Sigmoid colon (tissue), 7 donors: ENCODE measurements around the gene TOMM34. TPM values are rescaled to one million over a fixed set of nuclear protein-coding genes. Genes with fewer than 3 reads are reported as not detected.

ENCODE experiments used
- DNase-seq: peaks from one replicate; pipeline ENCODE4 v3.0.0-alpha.2; 2019
- H3K27ac ChIP-seq, 4 donors: fragments of 200-600 bp; sonication (generic); one replicate each; pipeline ENCODE4 v1.5.1; 2016 to 2019; ENCODE audit warnings: mild to moderate bottlenecking in 1 of 4
- H3K27me3 ChIP-seq, 3 donors: fragments of 200-600 bp; sonication (generic); one replicate each; pipeline ENCODE4 v1.5.1; 2019; ENCODE audit warnings: mild to moderate bottlenecking in 1 of 3
- H3K36me3 ChIP-seq, 4 donors: fragments of 200-600 bp; sonication (generic); one replicate each; pipeline ENCODE4 v1.5.1; 2016 to 2019
- H3K4me1 ChIP-seq, 4 donors: fragments of 200-600 bp; sonication (generic); one replicate each; pipeline ENCODE4 v1.5.1; 2017 to 2019
- H3K4me3 ChIP-seq, 4 donors: fragments of 200-600 bp; sonication (generic); one replicate each; pipeline ENCODE4 v1.5.1; 2017 to 2019; ENCODE audit warnings: mild to moderate bottlenecking in 2 of 4, moderate library complexity in 1 of 4
- H3K9me3 ChIP-seq, 4 donors: fragments of 200-600 bp in 3 of 4; sonication (generic) in 3 of 4; one replicate each; pipeline versions ENCODE4 v1.5.1 to v1.6.1; 2013 to 2019
- EP300 ChIP-seq, 4 donors: sonication (generic); formaldehyde crosslinking; IDR thresholded peaks; one replicate each; pipeline ENCODE4 v1.6.1; 2017; ENCODE audit warnings: antibody characterized with exemption in 4 of 4
- POLR2A ChIP-seq, 2 donors: fragments of 450-650 bp; IDR thresholded peaks; one replicate each; pipeline ENCODE4 v1.6.1; 2016; ENCODE audit warnings: antibody characterized with exemption in 2 of 2, mild to moderate bottlenecking in 2 of 2, moderate library complexity in 2 of 2
- POLR2AphosphoS5 ChIP-seq, 4 donors: sonication (generic); formaldehyde crosslinking; IDR thresholded peaks; one replicate each; pipeline ENCODE4 v1.6.1; 2017; ENCODE audit warnings: antibody characterized with exemption in 4 of 4
- WGBS, 2 donors: extraction: QIAGEN DNeasy Blood & Tissue Kit; methylation state at CpG; one replicate each; pipeline ENCODE4 v1.1.7; 2013; 5-methylcytosine and 5-hydroxymethylcytosine counted together
- intact Hi-C: fragments of 100-400 bp; cut with DNase I; formaldehyde crosslinking; loops from one replicate; pipeline ENCODE4 v1.15.1; 2023
- polyA plus RNA-seq, 3 donors: library from polyadenylated mRNA; stranded (reverse); fragments of 200-250 nt; gene quantifications; one replicate each; pipeline ENCODE4 v1.2.3, GENCODE V29; 2013
- total RNA-seq, 4 donors: library from RNA; depleted of rRNA; stranded (reverse); fragments of >200 nt; gene quantifications; one replicate each; pipeline ENCODE4 v1.1.0, GENCODE V29; 2016
- TF ChIP-seq, protein P1 (sequence below), 4 experiments: fragments of 450-650 bp in 3 of 4; fragments of 200-600 bp in 1 of 4; IDR thresholded peaks; one replicate each; pipeline ENCODE4 v1.5.1; 2016 to 2019; ENCODE audit warnings: antibody characterized with exemption in 4 of 4, mild to moderate bottlenecking in 3 of 4, moderate library complexity in 2 of 4
- donor health status: healthy with polysubstance abuse.
- donor health status: Bipolar disorder and iron deficiency.
- donor health status: healthy.

TOMM34 gene, protein sequence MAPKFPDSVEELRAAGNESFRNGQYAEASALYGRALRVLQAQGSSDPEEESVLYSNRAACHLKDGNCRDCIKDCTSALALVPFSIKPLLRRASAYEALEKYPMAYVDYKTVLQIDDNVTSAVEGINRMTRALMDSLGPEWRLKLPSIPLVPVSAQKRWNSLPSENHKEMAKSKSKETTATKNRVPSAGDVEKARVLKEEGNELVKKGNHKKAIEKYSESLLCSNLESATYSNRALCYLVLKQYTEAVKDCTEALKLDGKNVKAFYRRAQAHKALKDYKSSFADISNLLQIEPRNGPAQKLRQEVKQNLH
- 1 to 10 TPM; 7.2 to 9.2 (median 8.3) TPM for total RNA-seq
- polyA plus RNA-seq, result 10 to 100 TPM; 10.6 to 27.3 (median 15.6) TPM

- Histone ChIP-seq H3K9me3 (no peaks in the 10 kb centered on the region), H3K36me3 (peaks cover 0 to 18% (median 9%) of the 10 kb centered on the region in 4 donors), H3K4me3 (peak within 1 kb of the TSS; percentile 60 to 96 (median 80)), H3K4me1 (peaks cover 0 to 24% (median 18%) of the 10 kb centered on the region in 4 donors), H3K27ac (peak within 1 kb of the TSS; percentile 80 to 90 (median 84)), H3K27me3 (no peaks in the 10 kb centered on the region)
- WGBS, 2 donors, result 0% methylated on average over 60 of the region's 60 CpGs
- intact Hi-C loops, result loop anchor here (5.0 to 10.0 kb wide), 3 partner anchors 73 to 485 kb away; partner anchors contain the start of genes DBNDD2, TTPAL and YWHAB
- DNase-seq, result peak; percentile 97
- peak; percentile 53 to 59 for TF ChIP-seq POLR2A (IDR thresholded peaks at IDR 0.05)
- TF ChIP-seq, protein P1, sequence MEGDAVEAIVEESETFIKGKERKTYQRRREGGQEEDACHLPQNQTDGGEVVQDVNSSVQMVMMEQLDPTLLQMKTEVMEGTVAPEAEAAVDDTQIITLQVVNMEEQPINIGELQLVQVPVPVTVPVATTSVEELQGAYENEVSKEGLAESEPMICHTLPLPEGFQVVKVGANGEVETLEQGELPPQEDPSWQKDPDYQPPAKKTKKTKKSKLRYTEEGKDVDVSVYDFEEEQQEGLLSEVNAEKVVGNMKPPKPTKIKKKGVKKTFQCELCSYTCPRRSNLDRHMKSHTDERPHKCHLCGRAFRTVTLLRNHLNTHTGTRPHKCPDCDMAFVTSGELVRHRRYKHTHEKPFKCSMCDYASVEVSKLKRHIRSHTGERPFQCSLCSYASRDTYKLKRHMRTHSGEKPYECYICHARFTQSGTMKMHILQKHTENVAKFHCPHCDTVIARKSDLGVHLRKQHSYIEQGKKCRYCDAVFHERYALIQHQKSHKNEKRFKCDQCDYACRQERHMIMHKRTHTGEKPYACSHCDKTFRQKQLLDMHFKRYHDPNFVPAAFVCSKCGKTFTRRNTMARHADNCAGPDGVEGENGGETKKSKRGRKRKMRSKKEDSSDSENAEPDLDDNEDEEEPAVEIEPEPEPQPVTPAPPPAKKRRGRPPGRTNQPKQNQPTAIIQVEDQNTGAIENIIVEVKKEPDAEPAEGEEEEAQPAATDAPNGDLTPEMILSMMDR (IDR thresholded peaks at IDR 0.05), result no peak
- TF ChIP-seq POLR2AphosphoS5 (IDR thresholded peaks at IDR 0.05), result peak; percentile 69 to 91 (median 78)
Observed at GRCh38 chr20:44960103-44960852, at the start of gene TOMM34. TOMM34 (minus strand) TSS chr20:44960397; CDS start chr20:44960333, 64 bp downstream.

DNA sequence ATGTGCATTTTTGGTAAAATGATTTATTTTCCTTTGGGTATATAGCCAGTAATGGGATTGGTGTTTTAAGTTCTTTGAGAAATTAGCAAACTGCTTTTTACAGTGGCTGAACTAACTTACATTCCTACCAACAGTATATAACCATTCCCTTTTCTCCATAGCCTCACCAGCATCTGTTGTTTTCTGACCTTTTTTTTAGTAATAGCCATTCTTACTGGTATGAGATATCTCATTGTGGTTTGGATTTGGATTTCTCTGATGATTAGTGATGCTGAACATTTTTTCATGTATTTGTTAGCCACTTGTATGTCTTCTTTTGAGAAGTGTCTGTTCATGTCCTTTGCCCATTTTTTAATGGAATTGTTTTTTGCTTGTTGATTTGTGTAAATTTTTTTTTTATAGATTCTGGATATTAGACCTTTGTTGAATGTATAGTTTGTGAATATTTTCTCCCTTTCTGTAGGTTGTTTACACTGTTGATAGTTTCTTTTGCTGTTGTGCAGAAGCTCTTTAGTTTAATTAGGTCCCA lies 48.4 kb upstream of the TOMM34 start:
- Histone ChIP-seq H3K27me3 (no peaks in the 10 kb centered on the region), H3K9me3 (no peaks in the 10 kb centered on the region), H3K27ac (no peak overlapping the region), H3K36me3 (peaks cover 0 to 38% (median 3%) of the 10 kb centered on the region in 4 donors), H3K4me3 (no peak overlapping the region), H3K4me1 (no peaks in the 10 kb centered on the region)
- DNase-seq, result no peak
- intact Hi-C loops, result no loop called here
- no peak for TF ChIP-seq POLR2A (IDR thresholded peaks at IDR 0.05)
- TF ChIP-seq, protein P1 (IDR thresholded peaks at IDR 0.05), result no peak

DNA sequence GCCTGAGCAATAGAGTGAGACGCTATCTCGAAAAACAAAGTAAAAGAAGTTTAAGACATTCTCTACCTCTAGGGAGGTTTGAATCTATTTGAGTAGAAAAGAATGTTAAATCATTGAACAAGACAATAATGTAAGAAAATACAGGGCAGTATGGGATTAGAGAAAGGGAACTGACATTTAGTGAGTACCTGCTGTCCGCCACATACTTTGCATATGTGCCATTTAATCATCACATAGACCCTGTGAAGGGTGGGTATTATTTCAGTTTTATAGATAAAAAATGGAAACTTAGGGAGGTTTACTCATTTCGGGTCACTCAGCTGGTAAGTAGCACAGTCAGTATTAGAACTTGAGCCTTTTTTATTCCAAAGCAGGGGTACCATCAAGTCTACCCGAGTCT lies 37.5 kb upstream of the TOMM34 start:
- no peak overlapping the region for H3K4me3 ChIP-seq
- no peaks in the 10 kb centered on the region for H3K4me1 ChIP-seq
- H3K9me3 ChIP-seq, result no peaks in the 10 kb centered on the region
- WGBS, 2 donors, result 82 to 96% methylated on average over 5 of the region's 5 CpGs
- peaks cover 0 to 74% (median 29%) of the 10 kb centered on the region in 4 donors for H3K36me3 ChIP-seq
- TF ChIP-seq, protein P1 (IDR thresholded peaks at IDR 0.05), result no peak
- TF ChIP-seq POLR2AphosphoS5 (IDR thresholded peaks at IDR 0.05) (no peak), EP300 (IDR thresholded peaks at IDR 0.05) (no peak), POLR2A (IDR thresholded peaks at IDR 0.05) (no peak)
- H3K27ac ChIP-seq, result no peak overlapping the region
- intact Hi-C loops, result no loop called here
- no peaks in the 10 kb centered on the region for H3K27me3 ChIP-seq
- DNase-seq, result no peak

DNA sequence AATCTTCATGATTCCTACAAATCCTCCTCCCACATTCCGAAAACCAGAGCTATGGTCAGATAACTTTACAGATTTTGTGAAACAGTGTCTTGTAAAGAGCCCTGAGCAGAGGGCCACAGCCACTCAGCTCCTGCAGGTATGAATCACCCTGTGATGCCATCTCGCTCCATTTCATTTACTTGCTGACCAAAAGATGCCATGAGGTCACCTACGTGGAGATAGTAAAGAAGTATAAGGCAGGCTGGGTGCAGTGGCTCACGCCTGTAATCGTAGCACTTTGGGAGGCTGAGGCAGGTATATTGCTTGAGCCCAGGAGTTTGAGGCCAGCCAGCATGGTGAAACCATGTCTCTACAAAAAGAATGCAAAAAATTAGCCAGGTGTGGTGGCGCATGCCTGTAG lies 37.0 kb upstream of the TOMM34 start:
- Histone ChIP-seq H3K4me1 (no peaks in the 10 kb centered on the region), H3K27me3 (no peaks in the 10 kb centered on the region), H3K27ac (no peak overlapping the region), H3K9me3 (no peaks in the 10 kb centered on the region), H3K4me3 (no peak overlapping the region), H3K36me3 (peaks cover 0 to 71% (median 29%) of the 10 kb centered on the region in 4 donors)
- intact Hi-C loops, result no loop called here
- TF ChIP-seq POLR2AphosphoS5 (IDR thresholded peaks at IDR 0.05), result no peak
- TF ChIP-seq POLR2A (IDR thresholded peaks at IDR 0.05), result no peak
- TF ChIP-seq, protein P1 (IDR thresholded peaks at IDR 0.05), result no peak
- TF ChIP-seq EP300 (IDR thresholded peaks at IDR 0.05), result no peak
- DNase-seq, result no peak
- 96% methylated on average over 6 of the region's 6 CpGs for WGBS, 2 donors
